K562 (cell line): ENCODE data around the gene KLHDC7A. TPM values are rescaled to one million over a fixed set of nuclear protein-coding genes. Genes with fewer than 3 reads are reported as not detected.

ENCODE experiments used
- ASH1L ChIP-seq: fragments of 450-650 bp; IDR thresholded peaks from 2 replicates; pipeline ENCODE4 v1.6.1; 2018; ENCODE audit warnings: borderline replicate concordance, mild to moderate bottlenecking, low read depth; ENCODE audit not compliant: partially characterized antibody
- CBX3 ChIP-seq, 2 experiments: IDR thresholded peaks; 1 replicate in 1 of 2; 2 replicates in 1 of 2; pipeline ENCODE4 v1.6.1; 2012; ENCODE audit warnings: inconsistent platforms in 2 of 2, low read length in 2 of 2, borderline replicate concordance in 1 of 2, control low read depth in 1 of 2
- CC2D1A ChIP-seq: fragments of 450-650 bp; IDR thresholded peaks from 2 replicates; pipeline ENCODE4 v1.6.1; 2017; ENCODE audit warnings: mild to moderate bottlenecking
- HNRNPK ChIP-seq: fragments of 200-400 bp; formaldehyde crosslinking; IDR thresholded peaks from one replicate; pipeline ENCODE4 v1.6.1; 2018; ENCODE audit warnings: mild to moderate bottlenecking, low read depth, low read length; ENCODE audit not compliant: poor library complexity, severe bottlenecking
- KAT2B ChIP-seq: IDR thresholded peaks from one replicate; pipeline ENCODE4 v1.6.1; 2012; ENCODE audit warnings: low read depth, mild to moderate bottlenecking, control low read depth, inconsistent platforms, low read length, moderate library complexity
- KDM4B ChIP-seq, 2 experiments: fragments of 450-650 bp in 1 of 2; sonication (generic) in 1 of 2; IDR thresholded peaks; 2 replicates each; pipeline ENCODE4 v1.6.1; 2016 to 2017; ENCODE audit warnings: borderline replicate concordance in 2 of 2, antibody characterized with exemption in 1 of 2, low read depth in 1 of 2, mild to moderate bottlenecking in 1 of 2
- LCOR ChIP-seq: sonication (generic); formaldehyde crosslinking; IDR thresholded peaks from 2 replicates; pipeline ENCODE4 v1.8.0; 2022; ENCODE audit warnings: mild to moderate bottlenecking, missing genetic modification reagents
- MCM5 ChIP-seq: fragments of 450-650 bp; IDR thresholded peaks from 2 replicates; pipeline ENCODE4 v1.6.1; 2016; ENCODE audit warnings: low read depth
- MECOM ChIP-seq: fragments of 250-450 bp; sonication (Bioruptor Pico); IDR thresholded peaks from 2 replicates; pipeline ENCODE4 v1.8.0; 2022; ENCODE audit warnings: inconsistent platforms
- NEUROD1 ChIP-seq: fragments of 150-350 bp; IDR thresholded peaks from 2 replicates; pipeline ENCODE4 v1.6.1; 2014; ENCODE audit warnings: borderline replicate concordance, low read length, low read depth; ENCODE audit not compliant: partially characterized antibody
- NR2F6 ChIP-seq: fragments of 450-650 bp; formaldehyde crosslinking; IDR thresholded peaks from 2 replicates; pipeline ENCODE4 v1.4.0; 2020; ENCODE audit warnings: mild to moderate bottlenecking
- PHF20 ChIP-seq: fragments of 450-650 bp; IDR thresholded peaks from 2 replicates; pipeline ENCODE4 v1.6.1; 2018; ENCODE audit not compliant: partially characterized antibody
- SNAPC5 ChIP-seq: fragments of 250-450 bp; sonication (Bioruptor Pico); IDR thresholded peaks from 2 replicates; pipeline ENCODE4 v1.8.0; 2021; ENCODE audit warnings: moderate library complexity, mild to moderate bottlenecking, inconsistent platforms
- SNIP1 ChIP-seq: fragments of 450-650 bp; IDR thresholded peaks from 2 replicates; pipeline ENCODE4 v1.7.1; 2017; ENCODE audit warnings: low read depth, mild to moderate bottlenecking
- SPI1 ChIP-seq: IDR thresholded peaks from 2 replicates; pipeline ENCODE4 v1.6.1; 2011; ENCODE audit warnings: low read depth, low read length, control low read depth, borderline replicate concordance
- TFE3 ChIP-seq: fragments of 450-650 bp; formaldehyde crosslinking; IDR thresholded peaks from 2 replicates; pipeline ENCODE4 v1.4.0; 2020; ENCODE audit warnings: mild to moderate bottlenecking, mixed read lengths
- TOE1 ChIP-seq, 2 experiments: fragments of 450-650 bp in 1 of 2; sonication (generic) in 1 of 2; formaldehyde crosslinking in 1 of 2; IDR thresholded peaks; 2 replicates each; pipeline versions ENCODE4 v1.7.1 to v1.8.0; 2016 to 2022; ENCODE audit warnings: borderline replicate concordance in 2 of 2, mild to moderate bottlenecking in 2 of 2, antibody characterized with exemption in 1 of 2, inconsistent platforms in 1 of 2, low read depth in 1 of 2, missing genetic modification reagents in 1 of 2, moderate library complexity in 1 of 2
- ZBTB11 ChIP-seq, 3 experiments: fragments of 200-800 bp in 1 of 3; fragments of 250-450 bp in 1 of 3; fragments of 450-650 bp in 1 of 3; sonication (Bioruptor Pico) in 1 of 3; sonication (Bioruptor generic) in 1 of 3; formaldehyde crosslinking in 1 of 3; IDR thresholded peaks; 2 replicates each; pipeline versions ENCODE4 v1.6.1 to v1.8.0; 2016 to 2022; ENCODE audit warnings: mild to moderate bottlenecking in 2 of 3, missing genetic modification characterization in 2 of 3, missing compliant biosample characterization in 1 of 3, moderate library complexity in 1 of 3
- ZKSCAN1 ChIP-seq: fragments of 150-350 bp; IDR thresholded peaks from 2 replicates; pipeline ENCODE4 v1.6.1; 2016; ENCODE audit warnings: low read depth, low read length
- polyA plus RNA-seq, 8 experiments: library from polyadenylated mRNA; depleted of rRNA in 4 of 8; stranded (reverse) in 5 of 8; unstranded in 3 of 8; fragments of >200 nt; fragmentation: Nextera tagmentation in 2 of 8; fragmentation: Illumina TruSeq in 1 of 8; extraction: Ambion mirVana in 2 of 8; extraction: Trizol in 1 of 8; gene quantifications; 2 replicates each; pipeline versions ENCODE4 v1.2.1 to v1.2.3, GENCODE V29; 2011 to 2014; ENCODE audit warnings: inconsistent platforms in 1 of 8, missing spikeins in 1 of 8
- total RNA-seq, 7 experiments: library from RNA; depleted of rRNA in 6 of 7; stranded (reverse); fragments of >200 nt in 6 of 7; fragmentation: Illumina TruSeq in 2 of 7; extraction: Trizol in 2 of 7; gene quantifications; 2 replicates each; pipeline versions ENCODE4 v1.2.1 to v1.2.3, GENCODE V29; 2011 to 2021; ENCODE audit warnings: low replicate concordance in 1 of 7

The KLHDC7A gene
- total and polyA plus RNA-seq, 9 of the 15 experiments (the other 6 are each of a cell fraction or from before 2014, with no cell fraction given), result 0.01 to 0.02 (median 0.01) TPM; not detected in 6

GRCh38 chr1:18530587-18531502 lies 50.1 kb downstream of the KLHDC7A start (continued):
- TF ChIP-seq ZBTB11 (CRISPR knock-in tag; IDR thresholded peaks at IDR 0.05), result 0 out of 6 replicates have a peak, but pooled peaks of 1 of the 3 experiments have one; percentile 41
- TF ChIP-seq ZKSCAN1, result peak; percentile 40; the same call in 1 of the 2 replicates
- peak; percentile 94 for TF ChIP-seq MECOM (CRISPR knock-in tag)
- TF ChIP-seq CC2D1A, result peak; percentile 50; the same call in 1 of the 2 replicates
- TF ChIP-seq LCOR (CRISPR knock-in tag), result peak; percentile 54; the same call in 1 of the 2 replicates
- TF ChIP-seq SNIP1, result no peak
- TF ChIP-seq HNRNPK, result no peak
- peak; percentile 65 for TF ChIP-seq NEUROD1
- peak; percentile 43; the same call in 1 of the 2 replicates for TF ChIP-seq TOE1 (IDR thresholded peaks at IDR 0.05; ENCODE audit: borderline replicate concordance)
- TF ChIP-seq TOE1 (CRISPR knock-in tag; IDR thresholded peaks at IDR 0.05; ENCODE audit: borderline replicate concordance, low read depth), result no peak
- TF ChIP-seq PHF20, result no peak
- TF ChIP-seq CBX3 (IDR thresholded peaks at IDR 0.05; ENCODE audit: borderline replicate concordance in 1 of 2, low read length in 2 of 2), result no peak
- no peak for TF ChIP-seq KDM4B (IDR thresholded peaks at IDR 0.05; ENCODE audit: borderline replicate concordance in 2 of 2, low read depth in 1 of 2)
- no peak for TF ChIP-seq KAT2B
- TF ChIP-seq TFE3, result no peak
- TF ChIP-seq ASH1L, result no peak
- TF ChIP-seq MCM5, result no peak
- peak; percentile 40; the same call in 1 of the 2 replicates for TF ChIP-seq SPI1
- TF ChIP-seq SNAPC5 (CRISPR knock-in tag), result no peak
- no peak for TF ChIP-seq NR2F6 (CRISPR knock-in tag)
